IPS DF 4.7 (cell line): Measurements from ENCODE around the gene DPYSL4.

Source experiments
- DNase-seq: peaks from one replicate; pipeline ENCODE4 v3.0.0-alpha.2; 2013; ENCODE audit warnings: low spot score; ENCODE audit errors: extremely low read depth

The DPYSL4 gene

DNA sequence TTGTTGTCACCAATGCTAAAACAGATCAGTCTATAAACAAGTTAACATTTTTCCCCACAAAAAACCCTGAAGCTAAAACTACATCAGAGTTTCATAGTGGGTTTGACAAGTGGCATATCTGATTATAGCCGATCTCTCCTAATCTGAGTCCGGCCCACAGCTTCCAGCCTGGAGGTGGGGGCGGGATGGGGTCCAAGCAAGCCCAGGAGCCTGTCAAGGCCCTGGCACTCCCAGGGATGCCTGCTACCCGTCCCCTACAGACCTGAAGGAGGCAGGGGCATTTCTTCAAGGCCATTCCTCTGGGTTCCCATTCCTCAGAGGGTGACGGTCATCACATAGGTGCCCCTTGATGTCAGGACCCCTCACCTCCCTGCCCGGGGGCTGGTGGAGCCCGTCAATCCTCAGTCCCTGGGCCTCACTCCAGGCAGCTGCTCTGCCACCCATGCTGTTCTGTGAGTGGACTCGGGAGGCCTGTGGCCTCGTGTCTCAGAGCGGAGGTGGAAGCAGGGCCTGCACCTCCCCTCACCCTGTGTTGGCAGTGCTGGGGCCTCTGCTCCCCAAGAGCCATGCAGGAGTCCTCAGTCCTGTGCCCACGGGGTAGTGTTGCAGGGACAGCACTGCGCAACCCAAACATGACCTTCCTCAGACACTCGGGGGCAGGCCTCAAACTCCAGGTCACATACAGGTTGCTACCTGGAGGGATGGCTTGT is 8.8 kb downstream of the DPYSL4 start:
- DNase-seq = no peak

DNA sequence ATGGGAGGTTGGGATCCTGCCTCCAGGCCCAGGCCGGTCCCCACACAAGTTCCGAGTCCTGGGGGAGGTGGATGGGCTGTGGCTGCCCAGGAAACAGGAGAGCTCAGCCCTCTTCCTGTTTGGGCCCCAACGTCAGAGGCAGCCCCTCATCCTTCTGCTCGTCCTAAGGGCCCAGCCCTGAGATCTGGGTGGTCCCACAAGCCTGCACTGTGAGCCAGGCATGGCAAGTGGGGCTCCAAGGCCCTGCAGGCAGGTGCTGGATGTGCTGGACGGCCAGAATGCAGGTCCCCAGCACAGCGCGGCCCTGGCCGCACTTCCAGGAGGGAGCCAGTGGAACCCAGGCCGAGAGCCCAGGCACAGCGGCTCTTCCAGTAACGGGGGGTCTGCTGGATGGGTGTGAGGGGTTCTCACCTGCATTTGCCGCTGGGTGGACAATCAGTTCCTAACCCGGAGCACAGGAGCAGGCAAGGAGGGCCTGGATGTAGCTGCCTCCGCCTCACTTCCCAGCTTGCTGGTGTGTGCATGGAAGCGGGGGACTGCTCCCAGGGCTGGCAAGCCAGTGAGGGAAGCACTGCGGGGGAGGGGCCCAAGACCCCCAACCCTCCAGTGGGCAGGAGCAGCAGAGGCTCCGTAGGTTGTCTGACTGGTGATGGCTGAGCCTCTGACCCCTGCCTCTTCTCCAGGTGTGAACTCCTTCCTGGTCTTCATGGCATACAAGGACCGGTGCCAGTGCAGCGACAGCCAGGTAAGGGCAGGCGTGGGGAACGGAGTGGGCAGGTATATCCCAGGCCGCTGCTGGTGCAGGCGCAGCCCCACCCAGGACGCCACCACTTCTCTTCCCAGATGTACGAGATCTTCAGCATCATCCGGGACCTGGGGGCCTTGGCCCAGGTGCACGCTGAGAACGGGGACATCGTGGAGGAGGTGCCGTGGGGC is 9.7 kb downstream of the DPYSL4 start:
- DNase-seq = no peak

DNA sequence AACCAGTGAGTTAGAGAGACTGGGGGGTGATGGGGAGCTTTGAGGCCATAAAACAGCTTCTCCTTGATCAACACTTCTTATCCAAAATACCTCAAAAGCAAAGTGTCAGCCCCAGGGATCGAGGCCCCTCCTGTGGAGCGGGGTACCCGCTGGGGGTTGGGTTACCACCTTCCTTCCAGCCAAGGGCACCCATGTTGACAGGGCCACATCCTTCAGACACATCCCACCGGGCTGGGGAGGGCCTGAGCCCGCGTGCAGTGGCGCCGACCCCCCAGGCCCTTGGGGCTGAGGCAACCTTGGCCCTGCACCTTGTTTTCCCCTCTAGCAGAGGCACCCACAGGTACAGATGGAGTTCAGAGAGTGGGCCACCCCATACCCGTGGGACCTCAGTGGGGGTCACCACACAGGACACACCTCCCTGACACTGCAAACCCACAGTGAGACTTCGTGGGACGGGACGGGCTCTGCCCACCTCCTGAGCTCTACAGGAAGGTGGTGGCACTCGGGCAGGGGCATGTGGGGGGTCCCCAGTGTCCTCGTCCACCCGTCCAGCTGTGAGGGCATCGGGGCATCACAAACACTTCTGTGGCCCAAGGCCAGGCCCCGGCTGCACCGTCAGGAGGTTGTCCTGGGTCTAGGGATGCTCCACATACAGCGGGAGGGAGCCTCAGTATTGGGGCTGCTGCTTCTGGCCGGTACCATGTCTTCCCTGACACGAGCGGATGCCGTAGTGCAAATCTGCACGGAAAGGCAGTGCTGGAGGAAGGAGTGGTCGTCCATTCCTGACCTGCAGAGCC is 10.7 kb downstream of the DPYSL4 start:
- DNase-seq = no peak

DNA sequence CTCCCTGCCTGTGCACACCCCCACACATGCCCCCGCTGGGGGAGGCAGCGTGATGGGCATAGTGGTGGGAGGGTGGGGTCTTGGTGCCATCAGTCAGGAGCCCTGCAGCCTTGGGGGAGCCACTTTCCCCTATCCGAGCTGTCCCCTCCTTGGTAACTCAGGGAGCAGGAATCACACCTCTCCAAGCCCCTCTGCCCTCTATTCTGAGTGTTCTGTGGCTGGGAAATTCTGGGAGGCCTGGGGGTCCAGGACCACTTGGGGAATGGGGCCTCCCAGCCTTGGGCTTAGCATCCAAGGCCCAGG is 11.3 kb downstream of the DPYSL4 start:
- no peak for DNase-seq

- DNase-seq = no peak
Observed at GRCh38 chr10:132198381-132199181, 11.8 kb downstream of the DPYSL4 start.

DNA sequence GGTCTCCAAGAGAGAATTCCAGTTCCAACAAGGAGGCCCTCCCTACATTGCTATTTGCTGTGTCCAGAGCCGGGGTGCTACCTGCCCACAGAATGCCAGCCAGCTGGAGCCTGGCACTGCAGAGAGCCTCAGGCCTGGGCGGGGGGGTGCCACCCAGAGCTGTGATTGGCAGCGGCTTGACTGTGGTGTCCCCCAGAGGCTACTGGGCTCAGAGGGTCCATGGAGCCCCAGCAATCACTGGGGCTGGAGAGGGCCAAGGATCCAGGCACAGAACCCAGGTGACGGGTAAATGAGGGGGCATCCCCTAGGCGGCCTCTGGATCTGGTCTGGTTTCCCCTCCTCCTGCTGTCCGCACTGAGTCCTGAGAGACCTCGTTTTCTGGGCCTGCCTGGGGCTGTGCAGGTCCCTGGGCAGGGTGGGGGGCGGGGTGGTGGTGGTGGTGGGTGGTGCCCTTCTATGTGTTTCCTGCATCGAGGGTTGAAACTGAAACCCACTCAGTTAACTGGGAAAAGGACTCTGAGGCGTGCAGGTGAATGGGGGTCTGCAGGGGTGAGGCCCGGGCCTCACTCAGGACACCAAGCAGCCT is 12.6 kb downstream of the DPYSL4 start:
- DNase-seq = no peak

DNA sequence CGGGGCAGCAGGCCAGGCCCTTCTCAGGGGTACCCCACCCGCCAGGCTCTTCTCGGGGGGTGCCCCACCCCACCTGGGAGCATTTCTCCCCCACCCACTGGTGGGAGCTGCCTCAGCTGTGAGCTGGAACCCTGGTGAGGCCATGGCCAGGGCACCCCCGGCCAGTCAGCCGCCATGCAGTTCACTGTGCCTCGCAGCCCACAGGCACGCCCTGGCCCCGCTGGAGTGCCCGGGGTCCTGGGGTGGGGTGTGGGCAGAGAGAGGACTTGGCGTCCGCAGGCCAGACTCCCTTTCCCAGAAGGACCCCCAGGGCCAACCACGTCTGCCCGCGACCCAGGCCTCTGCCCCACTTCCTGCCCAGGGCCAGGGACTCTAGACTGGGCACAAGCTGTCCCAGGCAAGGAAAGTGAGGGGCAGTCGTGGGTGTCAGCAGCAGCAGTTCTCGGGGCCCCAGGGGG is 13.1 kb downstream of the DPYSL4 start:
- DNase-seq = no peak

DNA sequence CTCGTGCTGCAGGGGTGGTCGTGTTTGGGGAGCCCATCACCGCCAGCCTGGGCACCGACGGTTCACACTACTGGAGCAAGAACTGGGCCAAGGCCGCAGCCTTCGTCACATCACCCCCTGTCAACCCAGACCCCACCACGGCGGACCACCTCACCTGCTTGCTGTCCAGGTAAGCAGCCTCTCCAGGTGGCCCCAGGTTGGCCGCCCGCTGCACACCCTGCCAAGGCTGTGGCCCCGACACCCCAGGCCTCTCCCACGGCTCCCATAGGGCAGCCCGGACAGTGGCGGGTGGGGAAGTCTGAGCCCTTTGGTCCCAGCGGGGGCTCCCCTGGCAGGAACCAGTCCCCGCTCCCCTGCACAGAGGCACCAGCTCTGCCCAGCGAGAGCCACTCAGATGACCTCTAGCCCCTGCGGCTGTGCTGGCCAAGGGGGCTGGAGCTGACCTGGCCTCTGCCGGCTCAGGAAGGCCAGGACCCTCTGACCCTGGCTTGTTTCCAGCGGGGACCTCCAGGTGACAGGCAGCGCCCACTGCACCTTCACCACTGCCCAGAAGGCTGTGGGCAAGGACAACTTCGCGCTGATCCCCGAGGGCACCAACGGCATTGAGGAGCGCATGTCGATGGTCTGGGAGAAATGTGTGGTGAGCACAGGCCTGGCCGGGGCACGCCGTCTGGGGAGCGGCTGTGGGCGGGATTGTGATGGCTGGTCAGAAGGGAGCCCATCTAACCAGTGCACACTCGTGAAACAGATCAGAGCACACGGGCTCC is 13.8 kb downstream of the DPYSL4 start:
- no peak for DNase-seq

- no peak for DNase-seq
Observed at GRCh38 chr10:132201111-132201969, 14.6 kb downstream of the DPYSL4 start.

GRCh38 chr10:132202070-132202970 is 15.6 kb downstream of the DPYSL4 start:
- no peak for DNase-seq

GRCh38 chr10:132203256-132204077 is 16.7 kb downstream of the DPYSL4 start:
- no peak for DNase-seq

GRCh38 chr10:132204078-132204780 is 17.5 kb downstream of the DPYSL4 start:
- no peak for DNase-seq

- DNase-seq = no peak
Observed at GRCh38 chr10:132204781-132205473, 18.2 kb downstream of the DPYSL4 start.

DNA sequence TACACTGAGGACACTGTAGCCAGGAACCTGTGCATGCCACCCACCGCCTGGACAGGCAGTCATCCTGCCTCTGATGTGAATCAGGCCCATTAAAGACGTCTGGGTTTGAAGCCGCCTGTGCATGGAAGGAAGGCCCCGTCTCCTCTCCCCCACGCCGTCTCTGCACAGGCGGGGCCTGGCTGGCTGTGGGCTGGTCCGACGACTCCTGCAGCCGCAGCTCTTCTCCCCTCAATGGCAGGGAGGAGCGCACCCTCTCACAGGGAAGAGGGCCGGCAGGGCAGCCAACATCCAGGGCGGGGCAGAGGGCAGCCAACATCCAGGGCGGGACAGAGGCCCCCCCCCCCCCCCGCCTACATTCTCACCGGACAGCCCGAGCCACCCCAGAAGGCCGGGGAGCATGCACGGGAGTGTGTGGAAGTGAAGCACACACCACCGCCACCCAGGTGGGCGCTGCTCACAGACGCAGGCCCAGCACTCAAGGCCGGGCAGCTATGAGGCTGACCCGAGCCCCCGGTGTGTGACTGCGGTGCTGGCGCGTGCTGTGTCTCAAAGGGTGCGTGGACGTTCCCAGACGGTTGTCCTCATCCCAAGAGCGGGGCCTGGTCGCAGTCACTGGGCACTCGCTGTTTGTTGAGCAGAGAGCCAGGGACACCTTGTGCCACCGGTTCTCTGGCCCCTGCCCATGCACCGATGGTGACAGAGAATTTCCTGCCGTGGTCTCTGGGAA is 19.1 kb downstream of the DPYSL4 start:
- no peak for DNase-seq

- no peak for DNase-seq
Observed at GRCh38 chr10:132206377-132206745, 19.6 kb downstream of the DPYSL4 start.
